Vagina (tissue), 2 donors: ENCODE results near the gene APOBEC4.

Experiments used
- POLR2A ChIP-seq, 2 donors: fragments of 450-650 bp; IDR thresholded peaks; one replicate each; pipeline ENCODE4 v1.6.1; 2017; ENCODE audit warnings: antibody characterized with exemption in 2 of 2, mild to moderate bottlenecking in 2 of 2, moderate library complexity in 2 of 2
- POLR2AphosphoS5 ChIP-seq, 2 donors: sonication (generic); formaldehyde crosslinking; IDR thresholded peaks; one replicate each; pipeline ENCODE4 v1.9.0; 2017; ENCODE audit warnings: antibody characterized with exemption in 2 of 2, mild to moderate bottlenecking in 2 of 2, low read depth in 1 of 2; ENCODE audit not compliant: insufficient read depth in 1 of 2
- TF ChIP-seq, protein P1 (sequence below), 3 experiments: fragments of 450-650 bp in 2 of 3; fragments of 200-600 bp in 1 of 3; sonication (generic) in 1 of 3; IDR thresholded peaks; one replicate each; pipeline ENCODE4 v1.5.1; 2017 to 2019; ENCODE audit warnings: antibody characterized with exemption in 3 of 3, mild to moderate bottlenecking in 2 of 3, moderate library complexity in 2 of 3

DNA sequence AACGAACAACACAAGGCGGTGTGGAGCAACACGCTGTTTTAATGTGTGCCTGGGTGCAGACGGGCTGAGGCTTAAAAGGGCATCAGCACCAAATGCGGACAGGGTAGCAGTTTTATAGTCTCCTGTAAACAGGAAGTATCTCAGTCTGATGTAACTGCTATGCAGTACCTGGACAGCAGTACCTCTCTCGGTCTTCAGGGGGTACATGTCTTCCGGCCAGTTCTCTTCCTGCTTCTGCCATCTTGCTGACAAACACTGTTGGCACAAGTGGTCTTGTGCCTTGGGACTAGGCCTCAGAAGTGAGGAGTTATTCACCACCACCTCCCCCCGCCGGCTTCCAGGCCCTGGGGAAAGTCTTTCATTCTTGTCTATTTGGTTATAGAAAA is 49.7 kb upstream of the APOBEC4 start:
- TF ChIP-seq, protein P1, sequence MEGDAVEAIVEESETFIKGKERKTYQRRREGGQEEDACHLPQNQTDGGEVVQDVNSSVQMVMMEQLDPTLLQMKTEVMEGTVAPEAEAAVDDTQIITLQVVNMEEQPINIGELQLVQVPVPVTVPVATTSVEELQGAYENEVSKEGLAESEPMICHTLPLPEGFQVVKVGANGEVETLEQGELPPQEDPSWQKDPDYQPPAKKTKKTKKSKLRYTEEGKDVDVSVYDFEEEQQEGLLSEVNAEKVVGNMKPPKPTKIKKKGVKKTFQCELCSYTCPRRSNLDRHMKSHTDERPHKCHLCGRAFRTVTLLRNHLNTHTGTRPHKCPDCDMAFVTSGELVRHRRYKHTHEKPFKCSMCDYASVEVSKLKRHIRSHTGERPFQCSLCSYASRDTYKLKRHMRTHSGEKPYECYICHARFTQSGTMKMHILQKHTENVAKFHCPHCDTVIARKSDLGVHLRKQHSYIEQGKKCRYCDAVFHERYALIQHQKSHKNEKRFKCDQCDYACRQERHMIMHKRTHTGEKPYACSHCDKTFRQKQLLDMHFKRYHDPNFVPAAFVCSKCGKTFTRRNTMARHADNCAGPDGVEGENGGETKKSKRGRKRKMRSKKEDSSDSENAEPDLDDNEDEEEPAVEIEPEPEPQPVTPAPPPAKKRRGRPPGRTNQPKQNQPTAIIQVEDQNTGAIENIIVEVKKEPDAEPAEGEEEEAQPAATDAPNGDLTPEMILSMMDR (IDR thresholded peaks at IDR 0.05), result no peak
- TF ChIP-seq POLR2AphosphoS5 (IDR thresholded peaks at IDR 0.05; ENCODE audit: insufficient read depth in 1 of 2, low read depth in 1 of 2), result no peak
- TF ChIP-seq POLR2A (IDR thresholded peaks at IDR 0.05), result no peak
